HG03108 (cell line): ENCODE results near the gene SDK1.
"Not testable (repeated sequence)": the region's sequence is repeated elsewhere in the genome, so short reads cannot be mapped to it uniquely, and the experiment has no call there.

Source experiments
- ATAC-seq: cut with Tn5 transposase; IDR thresholded peaks from one replicate; pipeline ENCODE4 v1.9.1; 2021; ENCODE audit warnings: moderate library complexity; ENCODE audit not compliant: unreplicated experiment

Gene SDK1

DNA sequence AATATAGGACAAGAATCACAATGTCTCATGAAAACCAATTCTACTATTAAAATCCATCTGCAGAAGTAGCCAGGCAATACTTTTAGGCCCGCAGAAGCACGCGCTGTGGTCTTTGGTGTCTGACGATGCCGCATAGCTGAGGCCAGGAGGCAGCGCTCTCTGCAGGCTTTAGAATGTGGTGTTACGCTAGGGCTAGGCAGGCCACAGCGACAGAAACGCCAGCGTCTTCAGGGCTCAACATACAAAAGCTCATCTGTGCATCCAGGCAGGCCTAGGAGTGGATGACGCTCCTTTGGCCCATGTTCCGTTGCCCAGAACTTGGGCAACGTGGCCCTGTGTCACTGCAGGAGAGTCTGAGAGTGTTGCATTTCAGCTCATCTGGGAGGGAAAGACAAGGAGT, 779.9 kb downstream of the SDK1 start:
- no peak for ATAC-seq

GRCh38 chr7:4083513-4083912, 782.5 kb downstream of the SDK1 start:
- ATAC-seq, result no peak

GRCh38 chr7:4084271-4084670, 783.2 kb downstream of the SDK1 start:
- ATAC-seq, result no peak

DNA sequence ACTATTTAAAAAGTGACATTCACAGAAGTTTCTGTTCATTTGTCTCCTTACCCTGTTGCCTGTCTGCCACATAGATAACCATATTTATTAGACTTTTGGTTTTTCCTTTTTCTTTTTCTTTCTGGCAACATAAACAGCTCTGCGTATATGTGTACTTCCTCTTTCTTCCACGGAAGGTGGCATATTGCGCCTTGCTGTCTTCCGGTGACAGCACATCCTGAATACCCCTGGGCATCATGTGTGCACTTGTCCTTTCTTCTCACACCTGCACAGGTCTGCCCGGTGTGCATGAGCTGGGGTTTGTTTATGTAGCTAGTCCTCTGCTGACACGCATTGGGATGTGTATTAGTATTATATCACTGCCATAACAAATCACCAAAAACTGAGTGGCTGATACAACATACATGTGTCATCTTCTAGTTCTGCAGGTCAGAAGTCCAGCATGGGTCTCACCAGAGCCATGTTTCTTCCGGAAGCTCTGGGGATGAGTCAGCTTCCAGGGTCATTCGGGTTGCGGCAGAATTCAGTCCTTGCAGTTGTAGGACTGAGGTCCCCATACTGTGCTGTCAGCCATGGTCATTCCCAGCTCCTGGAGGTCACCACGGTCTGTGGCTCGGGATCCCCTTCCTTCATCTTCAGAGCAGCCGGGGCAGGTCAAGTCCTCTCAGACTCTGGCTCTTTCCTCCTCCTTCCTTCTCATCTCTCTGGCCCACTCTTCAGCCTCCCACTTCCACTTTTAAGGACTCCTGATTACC, 785.1 kb downstream of the SDK1 start:
- no peak for ATAC-seq

DNA sequence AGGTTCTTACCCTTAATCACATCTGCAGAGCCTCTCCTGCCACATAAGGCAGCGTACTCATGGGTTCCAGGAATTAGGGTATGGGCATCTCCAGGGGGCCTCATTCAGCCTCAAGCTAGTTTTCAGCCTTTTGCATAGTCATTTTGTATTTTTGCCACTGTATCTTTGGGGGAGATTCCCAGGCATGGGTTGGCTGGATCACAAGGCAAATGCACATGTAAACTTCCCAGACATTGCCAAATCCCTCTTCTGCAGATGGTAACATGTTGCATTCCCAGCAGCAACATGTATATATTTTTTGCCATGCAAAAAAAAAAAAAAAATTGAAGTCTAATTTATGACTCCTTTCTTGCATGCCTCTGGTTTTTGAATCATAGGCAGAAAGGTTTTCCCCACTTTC, 785.7 kb downstream of the SDK1 start:
- ATAC-seq, result no peak

GRCh38 chr7:4091767-4092166, 790.7 kb downstream of the SDK1 start:
- no peak for ATAC-seq

GRCh38 chr7:4093035-4093434, 792.0 kb downstream of the SDK1 start:
- no peak for ATAC-seq

DNA sequence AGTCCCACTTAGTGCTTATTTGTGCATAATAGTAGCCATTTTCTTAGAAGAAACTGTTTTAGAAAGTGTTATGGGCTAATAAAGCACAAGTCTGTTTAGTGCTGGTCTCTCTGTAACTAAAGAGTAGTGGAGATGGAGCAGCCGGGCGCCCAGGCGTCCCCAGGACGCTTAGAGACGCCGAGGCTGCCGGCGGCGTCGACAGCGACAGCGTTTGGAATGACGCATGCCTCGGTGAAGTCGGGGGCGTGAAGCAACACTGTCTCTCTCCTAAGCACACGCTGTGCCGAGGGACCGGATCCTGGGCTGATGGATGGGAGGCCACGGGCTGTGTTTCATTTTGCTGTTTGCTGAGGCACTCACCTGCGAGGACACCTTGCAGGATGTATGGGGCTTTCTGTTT, 792.4 kb downstream of the SDK1 start:
- no peak for ATAC-seq

DNA sequence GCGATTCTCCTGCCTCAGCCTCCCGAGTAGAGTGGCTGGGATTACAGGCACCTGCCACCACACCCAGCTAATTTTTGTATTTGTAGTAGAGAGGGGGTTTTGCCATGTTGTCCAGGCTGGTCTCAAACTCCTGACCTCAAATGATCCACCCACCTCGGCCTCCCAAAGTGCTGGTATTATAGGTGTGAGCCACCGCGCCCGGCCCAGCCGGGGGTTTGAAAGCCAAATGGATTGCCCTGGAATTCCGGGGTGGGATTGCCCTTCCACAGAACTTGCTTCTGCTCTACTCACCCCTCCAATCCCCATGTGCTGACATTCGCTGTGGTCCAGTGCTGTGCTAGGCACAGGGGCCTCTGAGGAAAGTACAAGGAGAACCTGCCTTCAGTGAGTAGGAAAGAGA, 793.1 kb downstream of the SDK1 start:
- ATAC-seq, result not testable (repeated sequence)

GRCh38 chr7:4097001-4097609, 796.1 kb downstream of the SDK1 start:
- no peak for ATAC-seq

GRCh38 chr7:4098169-4098568, 797.1 kb downstream of the SDK1 start:
- no peak for ATAC-seq

DNA sequence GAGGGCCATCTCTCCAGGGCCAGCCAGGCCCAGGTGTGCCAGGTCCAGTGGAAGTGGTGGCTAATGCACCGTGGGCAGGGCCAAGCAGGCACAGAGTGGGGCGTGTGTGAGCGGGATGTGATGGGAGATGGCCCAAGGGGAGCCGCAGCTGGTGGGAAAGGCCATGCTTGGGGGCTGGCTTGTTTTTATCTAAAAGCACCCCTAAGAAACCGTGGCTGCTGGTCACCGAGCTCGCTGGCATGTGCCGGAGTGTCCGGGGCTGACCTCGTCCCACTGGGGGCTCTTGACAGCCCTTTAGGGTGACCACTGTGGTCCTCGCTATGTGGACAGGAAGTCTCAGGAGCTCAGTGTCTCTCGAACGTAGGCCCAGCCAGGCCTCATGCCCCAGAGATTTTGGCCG, 798.6 kb downstream of the SDK1 start:
- ATAC-seq, result no peak

DNA sequence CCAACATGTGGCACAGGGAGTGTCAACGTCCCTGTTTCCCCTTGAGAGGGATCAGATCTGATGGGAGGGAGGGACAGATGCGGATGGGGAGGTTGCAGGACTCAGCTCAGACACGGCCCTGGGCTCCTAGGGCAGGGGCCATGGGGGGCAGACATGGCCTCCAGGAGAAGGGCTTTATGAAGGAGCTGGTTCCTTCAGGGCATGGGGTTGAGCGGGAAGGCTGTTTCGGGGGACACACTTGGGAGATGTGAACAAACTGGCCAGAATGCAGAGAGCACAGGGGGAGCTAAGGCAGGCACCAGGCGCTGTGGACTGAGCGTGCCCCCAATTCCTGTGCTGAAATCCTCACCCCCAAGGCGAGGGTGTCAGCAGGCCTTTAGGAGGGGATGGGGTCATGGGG, 799.1 kb downstream of the SDK1 start:
- ATAC-seq, result no peak

DNA sequence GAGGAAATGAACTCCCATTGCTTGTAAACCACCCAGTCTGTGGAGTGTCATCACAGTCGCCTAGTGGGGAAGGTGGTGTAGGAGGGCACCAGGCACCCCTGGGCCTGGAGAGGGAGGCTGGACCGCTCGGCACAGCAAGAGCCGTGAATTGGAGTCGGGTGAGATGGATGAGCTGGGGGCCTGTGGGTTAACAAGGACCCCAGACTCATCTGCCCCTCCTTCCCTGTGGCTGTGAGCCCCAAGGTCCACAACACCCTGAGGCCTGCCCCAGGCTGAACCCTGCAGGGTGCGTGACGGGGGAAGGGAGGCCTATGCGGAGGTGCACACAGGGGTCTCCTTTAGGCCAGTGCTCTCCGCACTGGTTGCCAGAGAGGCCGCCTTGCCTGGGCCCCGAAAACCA, 799.6 kb downstream of the SDK1 start:
- no peak for ATAC-seq

- ATAC-seq, result no peak
These were observed 801.3 kb downstream of the SDK1 start for GRCh38 chr7:4102231-4102841.

- no peak for ATAC-seq
These were observed 802.5 kb downstream of the SDK1 start for GRCh38 chr7:4103352-4104091.

- no peak for ATAC-seq
These were observed 806.8 kb downstream of the SDK1 start for GRCh38 chr7:4107839-4108238.

GRCh38 chr7:4108951-4109350, 807.9 kb downstream of the SDK1 start:
- no peak for ATAC-seq

DNA sequence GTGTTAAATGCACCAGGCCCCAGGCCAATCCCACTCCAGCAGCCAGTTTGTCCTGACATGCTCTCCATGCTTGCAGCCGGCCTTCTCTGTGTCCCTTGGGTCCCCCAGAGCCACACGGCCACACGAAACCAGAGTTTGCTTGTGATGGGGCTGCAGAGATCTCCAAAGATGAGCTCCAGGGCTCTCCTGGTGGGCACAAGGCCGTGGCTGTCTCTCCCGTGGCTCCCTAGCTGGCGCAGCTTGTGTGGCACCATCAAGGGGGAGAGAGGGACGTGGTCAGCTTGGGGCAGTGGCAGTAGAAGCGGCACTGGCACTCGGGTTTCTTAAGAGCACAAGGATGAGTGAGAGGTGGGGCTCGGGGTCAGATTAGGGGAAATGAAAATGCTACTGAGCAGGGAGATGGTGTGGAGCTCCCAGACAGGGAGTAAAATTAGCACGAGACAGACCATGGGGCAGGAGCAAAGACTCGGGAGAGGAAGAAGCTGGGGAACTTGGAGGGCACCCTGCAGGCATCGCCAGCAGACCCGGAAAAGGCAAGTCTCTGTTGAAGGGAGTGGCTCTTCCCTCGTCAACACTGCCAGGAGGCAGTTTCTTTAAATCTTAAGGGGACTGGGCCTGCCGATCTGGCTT, 808.5 kb downstream of the SDK1 start:
- ATAC-seq, result no peak

DNA sequence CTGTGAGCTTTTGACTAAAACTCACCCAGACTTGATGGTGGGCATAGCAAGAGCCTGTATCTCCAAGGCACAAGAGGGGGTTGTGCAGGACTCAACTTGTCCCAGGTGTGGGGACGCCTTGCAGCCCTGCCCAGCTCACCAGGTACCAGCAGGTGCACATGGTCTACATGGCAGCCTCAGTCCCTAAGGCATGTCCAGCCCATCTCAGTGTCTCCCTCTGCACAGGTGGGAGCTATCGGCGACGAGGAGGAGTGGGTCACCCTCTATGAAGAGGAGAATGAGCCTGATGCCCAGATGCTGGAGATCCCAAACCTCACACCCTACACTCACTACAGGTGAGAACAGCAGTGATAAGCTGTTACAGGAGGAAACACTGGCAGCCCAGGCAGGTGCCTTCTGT, 809.4 kb downstream of the SDK1 start:
- ATAC-seq, result no peak

- no peak for ATAC-seq
These were observed 810.1 kb downstream of the SDK1 start for GRCh38 chr7:4111166-4111565.
